Measurements from ENCODE around the gene ABCA13.

The ABCA13 gene

DNA sequence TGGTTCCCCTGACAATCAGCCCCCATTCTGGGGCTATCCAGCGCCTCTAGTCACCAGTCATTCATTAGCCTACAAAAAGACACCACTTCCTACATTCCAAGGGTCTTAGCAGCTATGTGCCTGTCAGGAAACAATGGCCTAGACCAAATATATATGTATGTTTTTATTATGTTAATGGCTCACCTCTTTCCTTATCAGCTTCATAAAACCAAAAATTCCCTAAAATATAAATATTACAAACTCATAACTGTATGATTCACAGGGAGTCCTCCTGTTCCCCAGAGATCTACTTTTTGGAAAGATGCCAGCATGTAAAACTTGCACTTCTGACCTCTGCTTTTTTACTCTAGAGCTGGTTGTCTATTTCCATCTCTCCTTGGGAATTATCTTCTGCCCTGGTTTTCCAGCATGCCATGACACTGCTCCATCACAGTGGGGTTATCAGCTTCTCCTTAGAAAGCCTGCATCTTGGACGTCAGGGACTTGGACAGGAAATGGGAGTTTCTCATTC lies 79.2 kb downstream of the ABCA13 start:
- no peak for DNase-seq

- DNase-seq, result no peak
Measured at GRCh38 chr7:48251766-48252165, 80.5 kb downstream of the ABCA13 start.

- DNase-seq, result no peak
Measured at GRCh38 chr7:48252995-48253394, 81.7 kb downstream of the ABCA13 start.

DNA sequence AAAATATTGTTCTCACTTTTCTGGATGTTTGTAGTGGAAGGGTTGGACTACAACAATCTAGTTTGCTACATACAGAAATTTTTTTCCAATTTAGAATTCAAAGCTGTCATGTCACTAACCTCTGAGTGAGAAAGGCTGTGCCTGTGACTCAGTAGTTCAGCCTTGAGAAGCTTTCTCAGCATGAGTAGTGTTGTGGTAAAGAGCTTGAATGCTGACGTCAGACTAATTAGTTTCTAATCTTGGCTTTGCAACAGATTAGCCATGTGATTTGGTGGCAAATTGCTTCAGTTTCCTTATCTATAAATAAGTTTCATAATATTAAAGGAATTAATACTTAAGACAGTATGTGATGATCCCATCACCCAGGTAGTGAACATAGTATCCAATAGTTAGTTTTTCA lies 83.8 kb downstream of the ABCA13 start:
- DNase-seq, result no peak

DNA sequence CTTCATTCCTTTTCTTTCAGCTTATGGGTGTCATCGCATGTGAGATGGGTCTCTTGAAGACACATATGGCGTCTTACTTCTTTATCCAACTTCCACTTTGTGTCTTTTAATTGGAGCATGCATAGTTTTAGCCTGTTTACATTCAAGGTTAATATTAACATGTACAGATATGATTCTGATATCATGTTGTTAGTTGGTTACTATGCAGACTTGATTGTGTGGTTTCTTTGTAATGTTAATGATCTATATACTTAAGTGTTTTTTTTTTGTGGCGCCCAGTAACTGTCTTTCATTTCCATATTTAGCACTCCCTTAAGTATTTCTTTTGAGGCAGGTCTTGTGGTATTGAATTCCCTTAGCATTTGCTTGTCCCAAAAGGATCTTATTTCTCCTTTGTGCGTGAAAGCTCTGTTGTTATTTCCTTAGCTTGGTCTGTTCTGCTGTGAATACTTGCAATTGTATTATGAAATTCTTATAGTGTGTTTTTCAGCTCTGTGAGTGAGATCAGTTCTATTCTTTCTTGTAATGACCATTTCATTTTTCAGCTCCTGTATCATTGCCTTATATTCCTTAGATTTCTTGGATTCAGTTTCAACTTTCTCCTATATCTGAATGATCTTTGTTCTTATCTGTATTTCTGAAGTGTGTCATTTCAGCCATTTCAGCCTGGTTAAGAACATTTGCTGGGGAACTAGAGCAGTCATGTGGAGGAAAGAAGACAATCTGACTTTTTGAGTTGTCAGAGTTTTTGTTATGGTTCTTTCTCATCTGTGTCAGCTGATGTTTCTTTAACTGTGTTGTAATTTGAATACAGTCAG lies 88.4 kb downstream of the ABCA13 start:
- DNase-seq, result no peak

DNA sequence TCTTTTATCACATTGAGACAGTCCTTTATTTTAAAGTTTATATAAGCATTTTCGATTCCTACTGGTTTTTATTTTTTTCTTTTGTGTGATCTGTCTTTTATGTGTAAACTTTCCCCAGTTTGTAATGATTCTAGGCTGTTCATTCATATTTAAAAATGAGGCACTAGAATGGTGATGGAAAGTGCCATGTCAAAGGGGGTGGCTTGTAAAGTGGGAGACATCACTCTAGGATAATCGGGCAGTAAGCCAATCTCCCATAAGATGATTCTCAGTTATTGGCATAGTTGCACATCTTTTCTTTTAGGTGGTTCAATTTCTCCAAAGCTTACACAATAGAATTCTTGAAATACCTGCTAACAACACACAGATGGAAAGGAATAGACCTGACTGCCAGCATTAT lies 90.4 kb downstream of the ABCA13 start:
- DNase-seq, result no peak

- DNase-seq, result no peak
Measured at GRCh38 chr7:48262606-48263310, 91.5 kb downstream of the ABCA13 start.

- no peak for DNase-seq
Measured at GRCh38 chr7:48263311-48263650, 92.0 kb downstream of the ABCA13 start.

DNA sequence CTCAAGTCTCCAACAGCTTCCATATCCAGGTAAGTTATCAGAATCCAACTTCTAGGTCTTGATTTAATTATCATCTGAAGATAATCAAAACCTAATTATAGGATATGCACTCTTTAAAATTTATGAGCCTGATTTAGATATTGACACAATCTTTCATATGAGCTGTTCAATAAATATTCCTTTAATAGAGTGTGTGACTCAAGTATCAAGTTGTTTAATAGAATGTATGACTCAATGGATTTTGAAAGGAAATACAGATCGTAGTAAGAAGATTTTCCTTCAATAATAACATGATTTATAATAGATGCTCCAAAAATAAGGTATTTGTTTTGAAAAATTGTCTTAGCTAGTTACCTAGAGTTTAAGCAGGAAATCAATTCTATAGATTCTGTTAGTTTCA lies 97.8 kb downstream of the ABCA13 start:
- DNase-seq, result no peak

GRCh38 chr7:48274662-48275061 lies 103.4 kb downstream of the ABCA13 start:
- DNase-seq, result no peak

DNA sequence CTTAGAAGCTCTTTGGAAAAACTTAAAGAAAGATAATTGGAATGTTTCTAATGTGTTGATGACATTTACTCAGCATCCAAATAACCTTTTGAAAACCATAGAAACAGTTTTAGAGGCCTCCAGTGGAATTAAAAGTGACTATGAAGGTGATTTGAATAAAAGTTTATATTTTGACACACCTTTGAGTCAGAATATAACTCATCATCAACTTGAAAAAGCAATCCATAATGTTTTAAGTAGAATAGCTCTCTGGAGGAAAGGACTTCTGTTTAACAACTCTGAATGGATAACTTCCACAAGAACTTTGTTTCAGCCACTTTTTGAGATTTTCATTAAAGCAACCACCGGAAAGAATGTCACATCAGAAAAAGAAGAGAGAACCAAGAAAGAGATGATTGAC lies 108.2 kb downstream of the ABCA13 start:
- DNase-seq, result no peak

- no peak for DNase-seq
Measured at GRCh38 chr7:48280100-48280499, 108.8 kb downstream of the ABCA13 start.

DNA sequence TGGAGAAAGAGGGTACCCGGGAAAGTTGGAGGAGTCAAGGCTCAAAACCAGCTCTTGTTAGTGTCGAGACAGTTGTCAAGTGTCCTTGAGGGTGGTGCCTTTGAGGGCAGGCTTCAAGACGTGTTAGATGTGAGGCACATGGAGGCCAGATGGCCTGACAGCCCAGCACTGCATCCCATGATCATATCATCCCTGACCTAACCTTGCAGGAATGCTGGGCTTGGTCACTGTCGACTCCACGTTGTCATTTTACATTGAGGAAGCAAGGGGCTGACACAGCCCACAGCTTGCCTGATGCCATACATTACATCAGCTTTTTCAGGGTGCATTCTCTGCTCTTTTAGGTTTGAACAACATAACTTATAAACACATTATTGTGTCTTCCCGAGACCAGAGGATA lies 114.1 kb downstream of the ABCA13 start:
- DNase-seq, result no peak

DNA sequence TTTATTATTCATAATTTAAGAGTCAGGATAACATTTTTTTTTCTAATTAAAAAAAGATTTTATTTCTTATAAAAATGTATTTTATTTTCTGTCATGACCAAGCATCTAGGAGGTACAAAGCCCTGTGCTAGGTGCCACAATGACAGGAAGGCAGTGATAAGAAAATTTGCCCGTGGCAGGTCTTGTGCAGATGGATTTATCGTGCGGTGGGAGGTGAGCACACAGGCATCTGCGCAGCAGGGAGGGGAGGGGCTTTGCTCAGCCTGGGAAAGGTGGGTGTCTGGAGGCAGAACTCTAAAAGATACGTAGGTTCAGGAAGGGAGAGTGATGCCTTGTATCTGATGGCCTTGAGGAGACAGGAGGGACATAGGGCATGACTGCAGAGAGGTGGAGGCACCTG lies 115.6 kb downstream of the ABCA13 start:
- DNase-seq, result no peak

DNA sequence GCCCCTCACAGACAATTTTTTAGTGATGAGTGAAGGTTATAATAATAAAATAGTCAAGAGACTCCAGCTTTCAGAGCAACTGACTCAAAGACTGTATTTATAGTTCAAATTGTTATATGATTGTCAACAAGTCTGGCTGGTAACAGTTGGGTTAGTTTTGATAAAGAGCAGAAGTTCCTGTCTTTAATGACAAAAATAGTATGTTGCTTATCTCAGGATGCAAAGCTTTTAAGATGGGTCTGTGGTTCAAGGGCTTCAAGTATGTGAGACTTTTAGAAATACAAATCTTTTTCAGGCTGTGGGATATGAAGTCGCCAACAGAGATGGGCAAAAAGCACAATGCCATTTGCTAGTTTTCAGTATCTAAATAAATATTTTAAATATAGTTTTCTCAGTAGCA lies 118.4 kb downstream of the ABCA13 start:
- no peak for DNase-seq

- DNase-seq, result no peak
Measured at GRCh38 chr7:48292949-48293348, 121.7 kb downstream of the ABCA13 start.

DNA sequence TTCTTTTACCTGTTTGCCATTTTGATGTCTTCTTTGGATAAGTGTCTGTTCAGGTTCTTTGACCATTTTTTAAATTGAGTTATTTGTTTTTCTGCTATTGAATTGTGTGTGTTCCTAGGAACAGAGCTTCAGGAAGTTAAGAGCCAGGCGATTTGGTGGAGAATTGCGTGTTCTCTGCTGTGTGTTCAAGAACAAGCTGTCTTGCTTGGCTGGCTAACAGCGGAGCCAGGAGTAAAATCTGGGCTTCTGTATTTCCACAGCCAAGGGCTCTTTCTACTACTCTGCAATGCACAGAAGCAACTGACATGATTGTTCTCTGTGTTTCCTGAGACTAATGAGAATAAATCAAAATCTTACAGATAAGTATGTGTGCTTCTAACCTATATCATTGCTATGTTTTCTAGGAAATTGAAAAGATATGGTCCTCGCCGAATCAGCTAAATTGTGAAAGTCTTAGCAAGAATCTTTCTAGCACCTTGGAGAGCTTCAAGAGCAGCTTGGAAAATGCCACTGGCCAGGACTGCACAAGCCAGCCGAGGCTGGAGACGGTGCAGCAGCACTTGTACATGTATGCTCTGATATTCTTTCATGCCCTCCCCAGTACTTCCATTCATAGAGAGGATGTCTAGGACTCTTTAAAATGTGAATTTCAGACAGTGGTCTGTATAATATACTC lies 124.2 kb downstream of the ABCA13 start:
- DNase-seq, result no peak

- DNase-seq, result no peak
Measured at GRCh38 chr7:48296966-48297365, 125.7 kb downstream of the ABCA13 start.

GRCh38 chr7:48298779-48299178 lies 127.5 kb downstream of the ABCA13 start:
- DNase-seq, result no peak

DNA sequence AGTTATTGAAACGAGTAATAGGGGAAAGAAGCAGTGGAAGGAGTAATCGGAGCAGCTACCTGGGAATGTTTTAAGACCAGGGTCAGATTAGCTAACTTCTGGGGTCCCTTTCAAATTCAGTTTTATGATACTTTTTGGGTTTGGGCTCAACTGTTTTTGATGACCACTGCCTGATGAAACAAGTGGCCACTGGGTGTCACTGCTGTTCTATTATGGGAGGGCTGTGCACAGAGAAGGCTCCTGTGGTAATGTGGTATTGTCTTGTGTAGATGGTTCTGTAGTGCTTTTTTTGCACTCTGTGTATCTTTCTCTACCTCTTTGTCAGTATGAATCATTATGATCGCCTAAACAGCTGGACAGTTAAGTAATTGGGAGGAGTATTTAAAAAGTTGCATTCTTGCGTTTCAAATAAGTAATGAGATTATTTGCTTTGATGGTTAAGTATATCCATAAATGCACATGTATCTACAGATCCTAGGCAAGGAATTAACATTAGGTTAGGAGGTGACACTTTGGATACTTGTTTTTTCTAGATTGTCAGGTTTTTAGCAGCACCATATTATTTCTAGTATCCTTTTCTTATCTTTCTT lies 128.4 kb downstream of the ABCA13 start:
- DNase-seq, result peak; percentile 25

DNA sequence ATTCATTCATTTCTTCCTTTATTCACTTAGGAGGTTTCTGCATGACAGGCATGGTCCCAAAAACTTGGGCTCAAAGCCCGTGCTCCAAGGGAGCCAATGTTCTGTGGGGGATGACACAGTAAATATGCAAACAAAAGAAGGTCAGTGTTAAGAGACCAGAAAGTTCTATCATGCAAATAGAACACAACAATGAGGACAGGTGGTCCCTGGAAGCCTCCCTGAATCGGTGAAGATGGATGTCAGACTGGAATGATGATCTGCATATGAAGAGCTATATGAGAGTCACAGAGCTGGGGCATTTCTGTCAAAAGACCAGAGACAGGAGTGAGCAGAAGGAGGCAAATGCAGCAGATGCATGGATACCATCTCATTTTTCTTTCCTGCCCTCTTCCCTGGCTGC lies 129.0 kb downstream of the ABCA13 start:
- DNase-seq, result no peak

DNA sequence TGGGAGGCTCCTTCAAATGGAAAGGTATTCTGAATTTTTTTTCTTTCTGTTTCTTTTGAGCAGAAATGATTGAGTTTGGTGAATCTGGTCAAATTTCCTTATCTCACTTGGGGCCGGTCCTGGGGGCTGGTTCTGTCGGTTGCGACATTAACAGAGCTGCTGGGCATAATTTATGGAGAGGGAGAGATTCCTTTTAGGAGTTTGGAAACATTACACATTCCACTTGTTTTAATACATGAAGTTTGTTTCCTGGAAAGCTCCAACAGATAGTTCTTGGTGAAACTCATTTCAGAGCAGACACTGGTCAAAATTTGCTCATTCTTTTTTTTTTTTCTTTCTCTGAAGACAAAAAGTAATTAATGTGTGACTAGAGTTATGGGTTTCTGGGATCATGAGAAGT lies 129.9 kb downstream of the ABCA13 start:
- DNase-seq, result no peak

DNA sequence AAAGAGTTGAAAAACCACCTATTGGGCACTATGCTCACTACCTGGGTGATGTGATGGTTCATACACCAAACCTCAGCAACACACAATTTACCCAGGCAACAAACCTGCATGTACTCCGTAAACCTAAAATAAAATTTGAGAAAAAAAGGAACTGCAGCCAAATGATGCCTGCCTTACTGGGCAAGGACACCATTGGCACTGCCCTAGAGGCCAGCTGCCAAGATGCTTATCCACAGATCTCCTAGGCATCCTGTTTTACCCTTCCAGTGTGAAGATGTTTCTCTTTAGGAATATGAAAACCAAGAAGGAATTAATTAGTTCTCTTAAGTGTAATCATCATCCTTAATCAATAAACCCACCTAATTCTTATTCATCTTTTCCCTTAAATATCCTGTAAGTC lies 133.4 kb downstream of the ABCA13 start:
- DNase-seq, result no peak

GRCh38 chr7:48305661-48306060 lies 134.4 kb downstream of the ABCA13 start:
- DNase-seq, result no peak

All from NK-92 treated with Interleukin-12 subunit alpha and Interleukin-12 subunit beta, amount 100 ng/mL, for 24 hours (cell line).